ENCODE results near the gene MAML3. TPM values are rescaled to one million over a fixed set of nuclear protein-coding genes. Genes with fewer than 3 reads are reported as not detected.

Gene MAML3
- total RNA-seq, 4 donors from 2014 or later = 16.1 to 40.0 (median 18.1) TPM

- H3K4me3 ChIP-seq = no peak overlapping the region
- intact Hi-C loops (cut with DNase I; ENCODE audit: low total_unique reads) (loop anchor here (2.0 kb wide), 1 partner anchor 20 kb away; no protein-coding TSS in a partner anchor), in situ Hi-C loops (cut with MboI; ENCODE audit: low pct_ligation_motif_present in 1 of 4, low pct_unique_long_range_greater_than_20kb in 1 of 4, low sequenced_read_pairs in 3 of 4) (no loop called here)
- no peaks in the 10 kb centered on the region for H3K9me3 ChIP-seq
- H3K27me3 ChIP-seq = no peaks in the 10 kb centered on the region
- no peak overlapping the region for H3K27ac ChIP-seq
- H3K4me1 ChIP-seq = peaks cover 0 to 26% (median 0%) of the 10 kb centered on the region in 4 donors
- TF ChIP-seq EP300 (IDR thresholded peaks at IDR 0.05; ENCODE audit: low read depth) (no peak), POLR2AphosphoS5 (IDR thresholded peaks at IDR 0.05) (no peak), CTCF (IDR thresholded peaks at IDR 0.05) (no peak), POLR2A (IDR thresholded peaks at IDR 0.05) (no peak)
- no peak for DNase-seq
- H3K36me3 ChIP-seq = no peaks in the 10 kb centered on the region
- 38 to 45% methylated on average over 1 of the region's 1 CpG for WGBS, 2 donors (ENCODE audit: low coverage in 1 of 2)
Measured at GRCh38 chr4:140059159-140059558, 94.8 kb downstream of the MAML3 start.

DNA sequence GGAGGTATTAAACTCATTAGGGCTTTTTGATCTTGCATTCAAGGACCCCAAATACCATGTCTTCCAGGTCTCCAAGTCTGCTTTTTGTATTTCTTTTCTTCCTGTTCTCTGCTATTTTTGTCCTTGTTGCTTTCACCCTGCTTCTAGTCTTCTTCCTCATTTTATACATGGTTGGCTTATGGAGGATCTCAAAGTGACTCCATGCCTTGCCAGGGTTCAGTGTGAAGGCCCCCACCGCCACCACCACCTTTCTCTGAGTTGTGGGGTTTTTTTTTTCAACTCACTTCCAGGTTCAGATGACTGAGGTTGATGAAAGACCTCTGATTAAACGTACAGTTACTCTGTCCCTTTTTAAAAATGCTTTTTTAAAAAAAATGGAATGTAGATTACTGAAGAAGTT lies 96.3 kb downstream of the MAML3 start:
- WGBS, 2 donors (ENCODE audit: low coverage in 1 of 2) = 76% methylated on average over 2 of the region's 2 CpGs
- intact Hi-C loops (cut with DNase I; ENCODE audit: low total_unique reads) = loop anchor here (2.0 kb wide), 1 partner anchor 19 kb away; no protein-coding TSS in a partner anchor
- H3K36me3 ChIP-seq = no peaks in the 10 kb centered on the region
- DNase-seq = no peak
- H3K4me3 ChIP-seq = no peak overlapping the region
- no peak for TF ChIP-seq POLR2A (IDR thresholded peaks at IDR 0.05)
- TF ChIP-seq CTCF (IDR thresholded peaks at IDR 0.05) = no peak
- TF ChIP-seq POLR2AphosphoS5 (IDR thresholded peaks at IDR 0.05) = no peak
- TF ChIP-seq EP300 (IDR thresholded peaks at IDR 0.05; ENCODE audit: low read depth) = no peak
- H3K4me1 ChIP-seq = peaks cover 0 to 26% (median 0%) of the 10 kb centered on the region in 4 donors
- in situ Hi-C loops (cut with MboI; ENCODE audit: low pct_ligation_motif_present in 1 of 4, low pct_unique_long_range_greater_than_20kb in 1 of 4, low sequenced_read_pairs in 3 of 4) = no loop called here
- H3K9me3 ChIP-seq = no peaks in the 10 kb centered on the region
- H3K27me3 ChIP-seq = no peaks in the 10 kb centered on the region
- no peak overlapping the region for H3K27ac ChIP-seq

DNA sequence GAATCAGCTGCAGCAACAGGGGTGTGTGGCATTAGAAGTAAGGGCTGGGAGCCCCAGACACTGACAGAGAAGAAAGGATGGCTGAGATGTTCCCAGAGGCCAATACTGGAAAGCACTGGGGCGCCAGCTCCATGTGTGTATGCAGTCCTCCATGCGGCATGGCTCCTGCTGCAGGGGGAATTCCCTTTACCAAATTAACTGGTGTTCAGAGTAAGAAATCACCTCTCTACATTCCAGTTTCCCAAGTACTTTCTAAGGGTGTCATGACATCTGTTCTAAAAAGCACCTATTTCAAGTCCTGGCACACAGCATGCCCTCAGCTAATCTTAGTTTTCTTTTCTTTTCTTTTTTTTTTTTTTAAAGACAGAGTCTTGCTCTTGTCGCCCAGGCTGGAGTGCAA lies 98.0 kb downstream of the MAML3 start:
- in situ Hi-C loops (cut with MboI; ENCODE audit: low pct_ligation_motif_present in 1 of 4, low pct_unique_long_range_greater_than_20kb in 1 of 4, low sequenced_read_pairs in 3 of 4) (no loop called here), intact Hi-C loops (cut with DNase I; ENCODE audit: low total_unique reads) (no loop called here)
- Histone ChIP-seq H3K27ac (no peak overlapping the region), H3K27me3 (no peaks in the 10 kb centered on the region), H3K9me3 (no peaks in the 10 kb centered on the region), H3K36me3 (no peaks in the 10 kb centered on the region), H3K4me1 (peaks cover 0 to 13% (median 0%) of the 10 kb centered on the region in 4 donors), H3K4me3 (no peak overlapping the region)
- DNase-seq = no peak
- TF ChIP-seq EP300 (IDR thresholded peaks at IDR 0.05; ENCODE audit: low read depth) = no peak
- TF ChIP-seq POLR2AphosphoS5 (IDR thresholded peaks at IDR 0.05) = no peak
- no peak for TF ChIP-seq CTCF (IDR thresholded peaks at IDR 0.05)
- TF ChIP-seq POLR2A (IDR thresholded peaks at IDR 0.05) = no peak
- WGBS, 2 donors (ENCODE audit: low coverage in 1 of 2) = 91 to 92% methylated on average over 3 of the region's 3 CpGs

DNA sequence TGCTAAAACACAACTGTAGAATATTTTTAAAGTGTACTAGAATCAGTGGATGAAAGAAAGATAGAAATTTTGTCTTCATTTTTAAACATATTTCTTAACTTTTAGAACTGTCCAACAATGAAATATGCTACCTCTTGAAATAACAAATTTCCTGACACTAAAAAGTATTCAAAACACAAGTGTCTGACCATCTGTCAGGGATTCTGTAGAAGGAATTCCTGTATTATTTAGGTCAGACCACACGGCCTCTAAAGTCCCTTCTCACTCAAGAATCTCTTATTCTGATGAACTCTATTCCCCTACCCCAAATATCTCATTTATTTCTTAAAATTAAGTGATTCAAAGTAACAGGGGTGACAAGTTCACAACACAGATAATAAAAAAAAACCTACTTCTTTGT lies 99.1 kb downstream of the MAML3 start:
- DNase-seq = no peak
- Histone ChIP-seq H3K4me3 (no peak overlapping the region), H3K4me1 (peaks cover 4 to 14% (median 6%) of the 10 kb centered on the region in 4 donors), H3K36me3 (no peaks in the 10 kb centered on the region), H3K27ac (no peak overlapping the region), H3K27me3 (no peaks in the 10 kb centered on the region), H3K9me3 (no peaks in the 10 kb centered on the region)
- TF ChIP-seq CTCF (IDR thresholded peaks at IDR 0.05) (no peak), POLR2A (IDR thresholded peaks at IDR 0.05) (no peak), EP300 (IDR thresholded peaks at IDR 0.05; ENCODE audit: low read depth) (no peak), POLR2AphosphoS5 (IDR thresholded peaks at IDR 0.05) (no peak)
- in situ Hi-C loops (cut with MboI; ENCODE audit: low pct_ligation_motif_present in 1 of 4, low pct_unique_long_range_greater_than_20kb in 1 of 4, low sequenced_read_pairs in 3 of 4) = no loop called here
- intact Hi-C loops (cut with DNase I; ENCODE audit: low total_unique reads) = no loop called here
- 40 to 62% methylated on average over 1 of the region's 1 CpG for WGBS, 2 donors (ENCODE audit: low coverage in 1 of 2)

Measured in transverse colon (tissue), 4 donors.